HG03469 (cell line): ENCODE data around the gene NUDT22.
"Not testable (repeated sequence)": the region's sequence is repeated elsewhere in the genome, so short reads cannot be mapped to it uniquely, and the experiment has no call there.

Source experiments
- ATAC-seq: cut with Tn5 transposase; IDR thresholded peaks from one replicate; pipeline ENCODE4 v1.9.1; 2021; ENCODE audit warnings: mild to moderate bottlenecking, moderate library complexity, moderate number of reproducible peaks; ENCODE audit not compliant: unreplicated experiment

NUDT22 gene

DNA sequence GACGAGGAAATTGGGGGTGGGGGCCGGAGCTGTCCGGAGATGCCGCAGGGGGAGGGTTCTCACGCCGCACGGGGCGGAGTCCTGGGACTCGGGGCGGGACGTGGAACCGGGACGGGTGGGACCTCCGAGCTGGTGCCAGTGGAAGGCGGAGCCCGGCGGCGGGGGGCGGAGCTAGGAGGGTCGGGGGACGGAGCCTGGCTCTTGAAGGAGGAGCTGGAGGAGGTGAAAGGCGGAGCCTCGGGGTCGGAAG, 15.1 kb downstream of the NUDT22 start:
- ATAC-seq, result peak; percentile 41

GRCh38 chr11:64241491-64242374, 15.7 kb downstream of the NUDT22 start:
- ATAC-seq, result peak; percentile 10

- ATAC-seq, result no peak
Observed at GRCh38 chr11:64243236-64243854, 17.3 kb downstream of the NUDT22 start.

DNA sequence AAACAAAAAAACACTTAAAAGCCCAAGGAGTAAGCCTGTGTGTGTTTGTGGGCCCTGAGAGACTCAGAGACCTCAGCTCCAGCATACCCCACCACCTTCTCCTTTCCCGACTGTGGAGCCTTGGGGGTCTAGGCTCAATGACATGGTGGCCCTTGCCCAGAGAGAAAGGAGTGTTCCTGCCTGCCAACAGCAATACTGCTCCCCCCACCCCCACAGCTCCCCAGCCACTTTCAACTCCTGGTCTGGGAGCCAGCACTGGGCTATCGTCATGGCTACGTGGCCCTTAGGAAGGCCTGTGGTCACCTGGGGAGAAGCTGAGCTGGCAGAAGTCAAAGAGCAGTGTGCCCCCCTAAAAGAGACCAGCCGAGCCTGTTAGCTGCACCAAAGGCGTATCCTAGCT, 18.0 kb downstream of the NUDT22 start:
- ATAC-seq, result no peak

DNA sequence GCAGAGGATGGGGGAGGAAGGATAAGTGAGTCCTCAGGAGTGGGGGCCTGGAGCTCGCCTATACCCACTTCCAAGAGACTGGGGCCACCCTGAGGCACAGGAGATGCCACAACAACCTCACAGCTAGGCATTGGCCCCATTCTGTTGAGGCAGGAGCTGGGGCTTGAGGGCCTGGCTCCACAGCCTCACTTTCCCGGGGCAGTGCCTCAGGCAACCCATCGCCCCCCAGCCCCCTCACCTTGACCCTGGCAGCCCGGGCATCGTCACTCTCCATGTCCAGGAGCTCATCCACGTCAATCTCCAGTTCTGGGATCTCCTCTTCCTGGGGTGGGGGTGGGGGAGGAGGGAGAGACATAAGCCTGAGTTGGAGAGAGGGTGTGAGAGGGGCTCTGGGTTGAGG, 18.9 kb downstream of the NUDT22 start:
- ATAC-seq, result no peak

GRCh38 chr11:64245401-64245796, 19.3 kb downstream of the NUDT22 start:
- ATAC-seq, result no peak

GRCh38 chr11:64245797-64246620, 19.9 kb downstream of the NUDT22 start:
- no peak for ATAC-seq

- not testable (repeated sequence) for ATAC-seq
Observed at GRCh38 chr11:64246621-64246870, 20.5 kb downstream of the NUDT22 start.

DNA sequence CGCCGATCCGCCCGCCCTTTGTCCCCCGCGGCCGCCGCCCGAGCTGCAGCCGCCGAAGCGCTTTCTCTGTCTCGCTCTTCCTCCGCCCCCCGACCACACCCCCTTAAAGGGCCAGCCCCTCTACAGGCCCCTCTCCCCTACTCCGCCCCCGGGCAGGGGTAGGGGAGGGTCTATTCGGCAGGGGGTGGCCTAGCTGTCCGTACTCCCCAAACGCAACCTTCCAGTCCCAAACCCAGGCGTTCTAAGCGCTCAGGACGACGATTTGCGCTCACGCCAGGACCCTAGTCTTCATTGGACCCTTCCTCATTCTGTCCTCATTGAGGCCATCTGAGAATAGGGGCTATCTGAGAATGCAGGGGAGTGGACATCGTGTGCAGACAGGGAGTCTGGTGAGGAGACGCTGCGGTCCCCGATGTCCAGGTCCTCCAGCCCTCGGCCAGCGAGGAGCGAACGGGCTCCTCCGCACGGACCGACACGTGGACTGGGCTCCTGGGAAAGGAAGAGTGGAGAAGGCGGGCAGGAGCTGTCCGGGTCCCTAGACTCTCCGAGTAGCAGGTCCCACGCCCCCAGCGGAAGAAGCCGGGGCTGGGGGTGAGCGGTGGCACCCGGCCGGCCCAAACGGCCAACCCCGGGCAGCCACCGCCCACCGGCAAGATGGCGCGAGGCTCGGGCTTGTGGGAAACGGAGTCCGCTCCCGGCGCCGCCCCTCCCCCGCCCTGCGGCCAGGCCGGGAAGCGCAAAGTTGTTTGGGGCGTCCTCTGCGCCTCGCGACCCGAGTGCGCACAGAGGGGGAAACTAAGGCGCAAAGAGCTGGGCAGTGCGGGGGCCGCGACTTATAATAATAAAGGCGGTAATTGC, 21.0 kb downstream of the NUDT22 start, which contains the start of gene PPP1R14B:
Gene PPP1R14B (minus strand): TSS at position 73 of the 858 bp plus-strand sequence. CDS start 270 bp downstream, outside the sequence.
- ATAC-seq, result no peak

DNA sequence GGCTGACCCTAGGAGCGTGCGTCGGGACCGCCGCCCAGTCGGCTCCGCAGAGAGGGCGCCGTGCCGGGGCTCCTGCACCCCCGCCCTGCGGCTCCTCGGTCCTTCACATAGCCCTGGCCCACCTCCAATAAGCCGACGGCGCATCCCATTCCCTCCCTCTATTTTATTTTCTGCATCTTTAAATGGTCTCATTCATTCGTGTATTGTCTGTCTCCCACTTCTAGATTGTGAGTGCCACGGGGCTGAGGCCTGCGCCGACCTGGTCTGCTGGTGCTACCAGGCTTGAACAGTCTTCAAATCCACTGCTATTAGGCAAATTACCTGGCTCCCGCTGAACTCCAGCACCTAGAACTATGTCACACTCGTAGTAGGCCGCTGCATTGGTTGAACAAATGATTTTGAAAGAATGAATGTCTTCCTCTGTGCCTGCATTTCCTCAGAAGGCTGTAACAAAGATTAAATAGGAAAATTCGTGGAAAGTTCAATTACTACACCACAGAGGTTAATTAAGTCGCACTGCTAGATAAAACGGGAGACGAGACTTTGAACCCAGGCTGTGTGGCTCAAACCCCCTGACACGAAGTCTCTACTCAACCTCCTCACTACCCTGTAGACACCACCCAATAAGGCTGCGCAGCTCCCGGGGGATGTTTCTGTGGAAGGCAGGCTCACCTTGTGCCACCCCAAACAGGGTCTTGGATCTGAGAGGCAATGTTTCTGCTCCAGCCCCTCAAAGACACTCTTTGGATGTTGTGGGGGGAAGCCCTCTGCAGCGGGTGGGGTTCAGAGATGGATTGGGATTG, 21.9 kb downstream of the NUDT22 start:
- no peak for ATAC-seq

DNA sequence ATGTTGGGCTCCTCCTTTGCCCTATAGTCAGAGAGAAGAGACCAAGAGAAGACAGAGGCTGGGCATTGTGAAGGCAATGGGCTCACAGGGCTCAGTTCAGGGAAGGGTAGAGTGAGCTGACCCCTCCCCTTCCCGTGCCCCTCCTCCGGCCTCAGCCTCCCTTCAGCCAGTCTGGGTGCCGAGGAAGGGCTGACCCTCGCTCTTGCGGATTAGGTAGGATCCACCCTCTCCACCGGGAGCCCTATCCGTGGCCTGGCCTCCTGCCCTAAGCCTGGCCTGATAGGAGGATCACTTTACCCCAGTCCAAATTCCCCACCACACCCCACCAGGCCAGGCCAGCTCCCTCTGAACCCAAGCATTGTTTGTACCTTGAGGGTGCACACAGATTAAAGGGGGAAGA, 22.5 kb downstream of the NUDT22 start:
- ATAC-seq, result no peak

- ATAC-seq, result no peak
Observed at GRCh38 chr11:64249038-64249437, 23.0 kb downstream of the NUDT22 start.

DNA sequence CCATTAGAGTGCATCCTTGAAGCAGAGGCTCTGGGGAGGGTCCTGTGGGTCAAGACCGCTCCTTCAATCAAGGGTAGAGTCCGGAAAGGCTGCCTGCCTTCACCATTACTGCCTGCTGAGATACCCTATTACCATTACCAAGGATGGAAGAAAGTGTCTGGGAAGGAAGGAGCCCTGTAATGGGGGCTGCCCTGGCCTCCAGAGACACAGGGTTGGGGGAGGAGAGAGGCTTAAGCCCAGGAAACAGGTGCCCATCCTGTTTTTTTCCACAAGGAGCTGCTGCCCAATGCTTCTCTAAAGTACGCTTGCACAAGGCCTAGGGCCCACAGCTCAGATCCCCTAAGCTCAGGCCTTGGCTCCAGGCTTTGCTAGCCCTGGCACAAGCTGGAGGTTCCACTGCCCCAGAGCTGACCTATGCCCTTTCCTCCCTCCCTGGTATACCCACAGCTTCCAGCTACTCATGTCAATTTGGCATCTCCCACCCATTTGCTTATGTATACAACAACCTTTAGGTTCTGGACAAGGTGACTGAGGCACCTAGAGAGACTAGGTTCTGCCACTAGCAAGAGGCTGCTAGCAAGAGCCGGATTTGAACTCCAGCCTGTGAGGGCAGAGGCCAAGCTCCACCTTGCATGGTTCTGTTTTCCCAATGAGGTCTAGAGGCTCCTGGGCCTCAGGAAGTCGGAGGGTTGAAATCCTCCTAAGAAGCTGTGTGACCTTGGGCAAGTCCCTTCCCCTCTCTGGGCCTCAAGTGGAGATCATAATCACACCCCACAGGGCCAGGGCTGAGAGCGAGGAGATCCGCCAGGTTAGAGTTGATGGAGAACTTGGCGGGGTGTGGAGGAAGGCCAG, 23.7 kb downstream of the NUDT22 start:
- no peak for ATAC-seq

DNA sequence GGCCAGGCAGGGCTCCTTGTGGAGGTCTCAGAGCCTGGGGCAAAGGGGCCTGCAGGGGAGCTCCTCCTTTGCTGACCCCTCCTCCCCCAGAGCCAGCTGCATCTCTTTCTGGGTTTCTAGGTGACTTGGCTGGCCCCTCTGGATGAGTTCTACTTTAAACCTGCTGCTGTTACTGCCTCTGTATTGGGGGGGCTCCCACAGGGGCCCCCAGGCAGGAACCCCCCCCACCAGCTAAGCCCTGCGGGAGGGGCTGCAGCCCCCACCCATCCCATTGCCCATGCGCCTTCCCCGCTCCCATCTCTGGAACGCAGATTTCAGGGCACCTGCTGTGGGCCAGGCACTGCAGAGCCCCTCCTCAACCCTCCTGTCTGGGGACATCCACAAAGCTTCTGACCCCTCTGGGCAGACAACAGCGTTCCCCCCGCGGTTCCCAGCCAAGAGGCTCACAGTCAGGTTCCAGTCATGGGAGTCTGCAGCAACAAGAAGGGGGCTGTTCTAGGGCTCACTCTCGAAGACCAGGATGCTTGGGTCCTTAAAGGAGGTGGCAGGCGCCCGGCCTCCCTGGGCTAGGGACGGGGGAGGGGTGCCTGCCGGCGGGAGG, 24.4 kb downstream of the NUDT22 start:
- no peak for ATAC-seq

DNA sequence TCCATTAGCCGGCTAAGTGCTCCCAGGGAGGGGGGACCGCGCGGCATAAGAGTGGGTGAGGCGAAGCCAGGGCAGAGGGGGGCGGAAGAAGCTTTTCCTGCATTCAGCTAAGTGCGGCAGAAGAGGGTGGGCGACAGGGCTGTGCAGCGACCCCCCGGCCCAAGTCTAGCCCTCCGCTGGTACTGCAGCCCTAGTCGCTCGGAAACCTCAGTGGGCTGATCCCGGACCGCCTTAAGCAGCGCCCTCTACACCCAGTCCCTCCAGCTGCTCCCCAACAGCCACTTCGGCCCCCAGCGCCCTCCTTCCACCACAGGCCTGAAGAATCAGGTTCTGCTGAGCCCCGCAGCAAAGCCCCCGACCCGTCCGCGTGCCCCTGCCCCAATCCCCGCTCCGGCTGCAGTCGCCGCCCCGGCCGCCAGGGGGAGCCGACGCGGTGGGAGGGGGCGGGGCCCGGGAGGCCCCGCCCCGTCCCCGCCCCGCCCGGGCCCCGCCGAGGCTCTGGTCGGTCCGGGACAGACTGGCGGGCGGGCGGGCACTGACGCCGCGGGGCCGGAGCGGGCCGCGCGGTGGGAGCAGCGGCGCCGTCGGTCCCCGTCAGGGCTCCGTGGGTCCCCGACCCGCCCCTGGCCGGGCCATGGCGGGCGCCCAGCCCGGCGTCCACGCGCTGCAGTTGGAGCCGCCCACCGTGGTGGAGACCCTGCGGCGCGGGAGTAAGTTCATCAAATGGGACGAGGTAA, 25.1 kb downstream of the NUDT22 start, which contains the start of gene PLCB3:
Gene PLCB3 (plus strand): TSS at position 515 of the 737 bp plus-strand sequence. CDS start 120 bp downstream, at position 635.
- no peak for ATAC-seq

DNA sequence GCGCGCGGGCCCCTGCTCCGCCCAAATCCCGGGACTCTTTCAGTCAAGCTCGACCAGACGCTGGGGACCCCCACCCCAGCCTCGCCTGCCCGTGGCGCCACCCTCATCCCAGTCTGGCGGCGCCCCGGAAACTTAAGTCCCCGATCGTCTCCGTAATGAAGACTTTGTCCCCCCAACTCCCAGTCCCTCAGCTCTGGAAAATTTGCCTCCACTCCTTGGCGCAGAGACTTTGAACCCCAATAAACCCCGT, 25.6 kb downstream of the NUDT22 start:
- no peak for ATAC-seq

- ATAC-seq, result no peak
Observed at GRCh38 chr11:64252003-64252872, 26.2 kb downstream of the NUDT22 start.
